ENCODE results near the gene UBA52.

Gene UBA52

GRCh38 chr19:18618236-18618635 lies 46.6 kb downstream of the UBA52 start:
- H3K36me3 ChIP-seq = no peaks in the 10 kb centered on the region
- DNase-seq = no peak
- peaks cover 21% of the 10 kb centered on the region for H3K27me3 ChIP-seq
- H3K4me1 ChIP-seq = no peaks in the 10 kb centered on the region
- H3K4me3 ChIP-seq (ENCODE audit: low read depth, low read length) = no peak overlapping the region
- H3K9me3 ChIP-seq = no peaks in the 10 kb centered on the region
- TF ChIP-seq CTCF (IDR thresholded peaks at IDR 0.05; ENCODE audit: low read depth, low read length) = no peak

GRCh38 chr19:18620311-18620710 lies 48.7 kb downstream of the UBA52 start:
- Histone ChIP-seq H3K4me1 (no peaks in the 10 kb centered on the region), H3K9me3 (no peaks in the 10 kb centered on the region), H3K4me3 (ENCODE audit: low read depth, low read length) (no peak overlapping the region), H3K27me3 (peaks cover 2% of the 10 kb centered on the region), H3K36me3 (no peaks in the 10 kb centered on the region)
- no peak for TF ChIP-seq CTCF (IDR thresholded peaks at IDR 0.05; ENCODE audit: low read depth, low read length)
- no peak for DNase-seq

GRCh38 chr19:18620902-18621301 lies 49.2 kb downstream of the UBA52 start:
- no peak for DNase-seq
- Histone ChIP-seq H3K4me3 (ENCODE audit: low read depth, low read length) (no peak overlapping the region), H3K9me3 (no peaks in the 10 kb centered on the region), H3K4me1 (no peaks in the 10 kb centered on the region), H3K36me3 (no peaks in the 10 kb centered on the region), H3K27me3 (no peaks in the 10 kb centered on the region)
- TF ChIP-seq CTCF (IDR thresholded peaks at IDR 0.05; ENCODE audit: low read depth, low read length) = no peak

GRCh38 chr19:18626906-18627305 lies 55.2 kb downstream of the UBA52 start:
- Histone ChIP-seq H3K4me1 (no peaks in the 10 kb centered on the region), H3K4me3 (ENCODE audit: low read depth, low read length) (no peak overlapping the region), H3K27me3 (no peaks in the 10 kb centered on the region), H3K36me3 (no peaks in the 10 kb centered on the region), H3K9me3 (no peaks in the 10 kb centered on the region)
- no peak for TF ChIP-seq CTCF (IDR thresholded peaks at IDR 0.05; ENCODE audit: low read depth, low read length)
- no peak for DNase-seq
